ENCODE data around the gene MYO16. TPM values are rescaled to one million over a fixed set of nuclear protein-coding genes. Genes with fewer than 3 reads are reported as not detected.

The MYO16 gene
- total and polyA plus RNA-seq, 2 of the 4 experiments (the other 2 are of a cell fraction), result under 0.01 to 0.03 TPM

GRCh38 chr13:109224033-109224432 is 594.6 kb downstream of the MYO16 start:
- H3K14ac ChIP-seq (replicated peaks; ENCODE audit: low read depth, low read length), result no peak overlapping the region
- no peak overlapping the region for H3K4me2 ChIP-seq (ENCODE audit: low read depth, low read length)
- CTCF ChIA-PET, result no interaction called here
- no peaks in the 10 kb centered on the region for H4K20me1 ChIP-seq (ENCODE audit: insufficient read depth, low read length)
- dilution Hi-C loops (cut with HindIII; ENCODE audit: low sequenced_read_pairs, unreplicated experiment) (no loop called here), intact Hi-C loops (cut with micrococcal nuclease) (no loop called here), in situ Hi-C loops (cut with MboI; ENCODE audit: low sequenced_read_pairs) (no loop called here)
- H3K9me3 ChIP-seq (ENCODE audit: control insufficient read depth, insufficient read depth, low read length), result peaks cover 8% of the 10 kb centered on the region
- ATAC-seq (ENCODE audit: low read depth) (no peak), DNase-seq (no peak)
- H2BK5ac ChIP-seq (ENCODE audit: low read depth, low read length, poor library complexity, severe bottlenecking), result no peak overlapping the region
- no peak overlapping the region for H3K9ac ChIP-seq (ENCODE audit: low read depth, low read length)
- H3K18ac ChIP-seq (ENCODE audit: low read depth, low read length), result no peak overlapping the region
- no peak overlapping the region for H2AK5ac ChIP-seq (ENCODE audit: low read depth, low read length)
- WGBS, 2 experiments (ENCODE audit: extremely low coverage in 2 of 2, insufficient read length in 1 of 2), result no CpG with 5 or more reads among the region's 4 CpGs
- H3K79me1 ChIP-seq (ENCODE audit: low read depth in 1 of 2, low read length in 2 of 2), result no peaks in the 10 kb centered on the region
- H4K8ac ChIP-seq (ENCODE audit: low read depth in 2 of 2, low read length in 2 of 2), result no peak overlapping the region
- TF ChIP-seq CHD1 (IDR thresholded peaks at IDR 0.05; ENCODE audit: low read depth, low read length), result no peak
- no peak for TF ChIP-seq FOS (IDR thresholded peaks at IDR 0.05; ENCODE audit: low read depth, low read length)
- TF ChIP-seq CTCF (conservative IDR thresholded peaks at IDR 0.05; ENCODE audit: low read depth, low read length), result no peak
- TF ChIP-seq RAD21 (IDR thresholded peaks at IDR 0.05; ENCODE audit: low read length), result no peak
- TF ChIP-seq SMC3 (IDR thresholded peaks at IDR 0.05; ENCODE audit: low read depth, low read length), result no peak
- no peak for TF ChIP-seq NFE2L2 (IDR thresholded peaks at IDR 0.05; ENCODE audit: low read depth, low read length)
- TF ChIP-seq MXI1 (IDR thresholded peaks at IDR 0.05; ENCODE audit: borderline replicate concordance, low read depth, low read length), result no peak
- TF ChIP-seq POLR2A (IDR thresholded peaks at IDR 0.05; ENCODE audit: low read depth, low read length), result no peak
- no peak for TF ChIP-seq MAZ (IDR thresholded peaks at IDR 0.05; ENCODE audit: borderline replicate concordance, low read depth, low read length)
- TF ChIP-seq USF2 (IDR thresholded peaks at IDR 0.05; ENCODE audit: low read depth, low read length), result no peak
- TF ChIP-seq MAFK (IDR thresholded peaks at IDR 0.05; ENCODE audit: low read depth, low read length), result no peak
- TF ChIP-seq ELK1 (IDR thresholded peaks at IDR 0.05; ENCODE audit: borderline replicate concordance, low read depth, low read length), result no peak
- no peak for TF ChIP-seq BHLHE40 (IDR thresholded peaks at IDR 0.05; ENCODE audit: low read depth, low read length)
- no peak for TF ChIP-seq RCOR1 (IDR thresholded peaks at IDR 0.05; ENCODE audit: insufficient replicate concordance, low read length)
- TF ChIP-seq RFX5 (IDR thresholded peaks at IDR 0.05; ENCODE audit: low read depth, low read length), result no peak
- TF ChIP-seq CEBPB (IDR thresholded peaks at IDR 0.05; ENCODE audit: low read depth, low read length), result no peak
- H3K27me3 ChIP-seq (ENCODE audit: control insufficient read depth, insufficient read depth, low read length), result no peaks in the 10 kb centered on the region
- no peak overlapping the region for H3K56ac ChIP-seq (ENCODE audit: extremely low read depth, insufficient read depth, low read length)
- H3K27ac ChIP-seq (ENCODE audit: insufficient read depth, low read length), result no peak overlapping the region
- H2AK9ac ChIP-seq (replicated peaks; ENCODE audit: low read depth, low read length, poor library complexity), result no peak overlapping the region
- no peaks in the 10 kb centered on the region for H3K9me1 ChIP-seq (ENCODE audit: insufficient read depth, low read length)
- H2BK15ac ChIP-seq (ENCODE audit: low read depth, low read length), result no peak overlapping the region
- no peak overlapping the region for H4K91ac ChIP-seq (ENCODE audit: insufficient read depth, low read depth, low read length)
- H2AFZ ChIP-seq (replicated peaks; ENCODE audit: low read length, poor library complexity), result no peak overlapping the region
- POLR2A ChIA-PET (ENCODE audit: unreplicated experiment), result no interaction called here
- no peaks in the 10 kb centered on the region for H3K4me1 ChIP-seq (ENCODE audit: control insufficient read depth, insufficient read depth, low read length)
- no peak overlapping the region for H3K23ac ChIP-seq (ENCODE audit: low read depth, low read length)
- H3K4ac ChIP-seq (ENCODE audit: low read depth, low read length), result no peak overlapping the region
- H2BK120ac ChIP-seq (ENCODE audit: low read depth, low read length), result peak overlapping the region; percentile 1; the same call in 1 of the 2 replicates
- H2BK20ac ChIP-seq (ENCODE audit: low read depth, low read length), result no peak overlapping the region
- no peak overlapping the region for H4K5ac ChIP-seq (ENCODE audit: low read depth, low read length)
- H3K4me3 ChIP-seq (ENCODE audit: insufficient read depth, low read depth, low read length), result no peak overlapping the region
- BruUV-seq (replicated peaks), result no TSS peak
- no peaks in the 10 kb centered on the region for H3K36me3 ChIP-seq (ENCODE audit: control insufficient read depth, insufficient read depth, low read length)
